ENCODE results near the gene UTP3.
A peak's percentile ranks its signal among the peaks of the same experiment; 100 is the strongest.
"Not testable (repeated sequence)": the region's sequence is repeated elsewhere in the genome, so short reads cannot be mapped to it uniquely, and the experiment has no call there.

UTP3 gene

GRCh38 chr4:70721747-70722146 is 33.4 kb downstream of the UTP3 start, which contains the start of gene RUFY3:
Gene RUFY3, plus strand, starts transcription at chr4:70721964. Its CDS starts 610 bp downstream, at chr4:70722574.
- DNase-seq: no peak

DNA sequence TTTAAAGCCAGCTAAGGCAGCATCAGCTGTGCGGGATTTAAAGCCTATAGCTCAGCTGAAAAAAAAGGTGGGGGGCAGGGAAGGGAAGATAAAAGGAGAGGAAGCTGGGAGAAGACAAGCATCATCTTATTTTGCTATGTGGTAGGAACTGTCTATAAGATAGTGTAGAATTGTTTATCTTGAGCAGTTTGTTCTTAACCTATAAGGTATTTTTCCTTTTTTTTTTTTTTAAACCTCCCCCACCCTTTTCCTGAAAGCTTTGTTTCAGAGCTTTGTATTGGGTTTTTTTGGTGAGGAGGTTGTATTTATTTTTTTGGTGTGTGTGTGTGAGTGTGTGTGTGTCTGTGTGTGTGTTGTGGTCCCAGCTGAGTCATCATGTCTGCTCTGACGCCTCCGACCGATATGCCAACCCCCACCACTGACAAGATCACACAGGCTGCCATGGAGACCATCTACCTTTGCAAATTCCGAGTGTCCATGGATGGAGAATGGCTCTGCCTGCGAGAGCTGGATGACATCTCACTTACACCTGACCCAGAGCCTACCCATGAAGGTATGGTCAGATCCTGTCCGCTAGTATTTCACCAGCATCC is 34.0 kb downstream of the UTP3 start:
- no peak for DNase-seq

DNA sequence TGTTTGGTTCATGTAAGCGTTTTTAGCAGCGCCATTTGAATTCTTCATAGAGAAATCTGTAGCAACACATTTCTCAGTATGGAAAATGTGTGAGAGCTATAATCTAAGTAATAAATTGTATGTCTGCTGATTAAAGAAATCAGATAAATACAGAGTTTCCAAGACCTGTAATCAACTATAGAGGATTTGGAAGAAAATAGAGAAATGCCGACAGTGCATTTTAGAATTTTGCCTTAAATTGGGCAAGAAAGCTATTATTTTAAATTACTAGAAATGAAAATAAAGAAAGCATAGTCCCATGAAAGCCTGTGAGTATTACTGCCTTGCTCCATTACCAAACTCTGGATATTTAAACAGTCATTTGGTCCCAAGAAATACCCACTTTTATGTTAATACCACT is 36.1 kb downstream of the UTP3 start:
- DNase-seq: no peak

- DNase-seq: no peak
Measured at GRCh38 chr4:70725633-70726032, 37.3 kb downstream of the UTP3 start.

GRCh38 chr4:70726515-70726914 is 38.2 kb downstream of the UTP3 start:
- DNase-seq: not testable (repeated sequence)

- no peak for DNase-seq
Measured at GRCh38 chr4:70728091-70728490, 39.8 kb downstream of the UTP3 start.

DNA sequence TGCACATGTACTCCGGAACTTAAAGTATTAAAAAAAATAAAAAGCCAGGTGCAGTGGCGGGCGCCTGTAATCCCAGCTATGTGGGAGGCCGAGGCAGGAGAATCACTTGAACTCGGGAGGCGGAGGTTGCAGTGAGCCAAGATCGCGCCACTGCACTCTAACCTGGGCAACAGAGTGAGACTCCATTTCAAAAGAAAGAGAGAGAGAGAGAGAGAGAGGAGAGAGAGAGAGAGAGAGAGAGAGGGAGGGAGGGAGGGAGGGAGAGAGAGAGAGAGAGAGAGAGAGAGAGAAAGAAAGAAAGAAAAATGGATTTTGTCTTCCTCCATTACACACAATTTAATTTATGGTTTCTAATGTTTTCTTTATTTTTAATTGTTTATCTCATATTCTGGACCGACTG is 44.5 kb downstream of the UTP3 start:
- not testable (repeated sequence) for DNase-seq

DNA sequence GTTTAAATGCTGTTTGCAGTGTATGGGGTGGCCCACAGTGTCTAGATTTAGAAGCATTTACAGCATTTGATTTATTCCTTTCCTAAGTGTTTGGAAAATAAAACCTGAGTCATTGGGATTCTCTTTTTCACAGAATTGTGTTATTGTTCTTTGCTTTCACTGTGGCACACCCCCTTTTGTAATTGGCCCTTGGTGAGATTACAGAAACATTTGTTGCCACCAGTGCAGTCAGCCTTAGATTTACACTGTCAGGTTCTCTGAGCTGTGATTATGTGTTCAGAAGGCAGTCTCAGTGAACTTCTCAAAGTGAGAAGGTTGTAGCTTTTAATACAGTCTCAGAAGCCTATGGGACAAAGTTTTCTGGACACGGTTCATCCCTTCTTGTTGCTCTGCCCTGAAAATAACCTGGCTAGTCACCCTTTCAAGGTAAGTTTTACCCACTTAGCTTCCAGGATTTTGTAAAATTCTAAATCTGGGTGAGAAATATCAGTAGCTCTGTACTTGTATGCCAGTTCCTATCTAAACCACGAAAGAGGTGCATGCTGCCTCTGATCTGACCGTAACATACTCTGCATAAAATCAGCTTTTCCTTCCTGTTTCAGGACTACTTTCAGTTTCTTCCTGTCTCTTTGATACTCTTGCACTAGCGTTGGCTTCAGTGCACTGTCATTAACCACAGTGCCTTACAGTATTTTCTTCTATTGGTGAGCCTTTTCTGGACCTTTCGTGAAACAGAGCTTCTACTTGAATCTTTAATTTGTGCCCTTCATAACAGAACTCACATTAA is 46.0 kb downstream of the UTP3 start:
- peak; percentile 42 for DNase-seq

DNA sequence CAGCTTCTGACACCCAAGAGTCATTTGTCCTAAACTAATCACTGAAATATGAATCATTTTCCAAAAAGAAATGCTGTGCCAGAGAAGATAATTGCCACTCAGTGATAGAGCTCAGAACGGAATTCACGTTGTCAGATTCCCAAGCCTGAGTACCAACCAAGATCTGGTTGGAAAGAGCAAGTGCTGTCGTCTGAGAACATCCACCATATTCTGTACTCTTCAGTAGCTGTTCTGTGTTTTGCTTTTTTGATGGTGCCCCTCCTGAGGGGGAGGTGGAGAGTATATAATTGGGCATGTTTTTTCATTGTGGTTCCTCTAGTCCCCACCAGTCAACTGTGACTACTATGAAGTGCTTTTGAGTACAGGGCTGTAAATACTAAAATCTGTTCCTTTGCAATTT is 46.6 kb downstream of the UTP3 start:
- no peak for DNase-seq

- DNase-seq: peak; percentile 20
Measured at GRCh38 chr4:70735915-70736314, 47.6 kb downstream of the UTP3 start.

DNA sequence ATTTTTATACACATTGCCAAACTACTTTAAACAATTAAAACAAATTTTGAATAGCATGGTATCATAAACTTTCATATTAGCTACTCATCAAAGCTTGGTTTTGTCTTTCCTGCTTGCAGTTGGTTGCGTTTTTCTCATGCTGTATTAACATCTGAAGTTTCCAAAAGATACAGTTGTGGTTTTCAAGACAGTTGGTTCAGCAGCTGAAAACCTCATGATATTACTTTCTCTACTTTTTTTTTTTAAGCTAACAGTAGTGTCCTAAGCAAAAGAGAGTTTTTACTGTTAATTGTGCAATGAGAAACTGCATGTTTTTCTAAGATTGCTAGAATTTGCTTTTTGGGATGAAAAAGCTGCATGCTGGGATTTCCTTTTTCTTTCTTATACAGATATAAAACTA is 48.7 kb downstream of the UTP3 start:
- DNase-seq: no peak

DNA sequence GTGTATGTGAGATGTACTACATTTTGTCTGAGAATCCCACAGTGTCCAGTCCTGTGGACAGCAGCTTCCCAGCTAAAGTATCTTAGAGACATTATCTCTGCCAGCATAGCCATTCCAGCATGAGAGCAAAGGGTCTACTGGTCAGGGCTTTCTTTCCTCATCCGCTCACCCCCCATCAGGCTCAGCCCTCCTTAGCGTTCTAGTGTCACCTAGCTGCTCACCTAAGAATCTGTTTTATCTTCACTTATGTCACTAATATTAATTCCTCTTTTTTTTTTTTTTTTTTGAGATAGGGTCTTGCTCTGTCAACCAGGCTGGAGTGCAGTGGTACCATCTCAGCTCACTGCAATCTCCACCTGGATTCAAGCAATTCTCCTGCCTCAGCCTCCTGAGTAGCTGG is 49.1 kb downstream of the UTP3 start:
- DNase-seq: no peak

DNA sequence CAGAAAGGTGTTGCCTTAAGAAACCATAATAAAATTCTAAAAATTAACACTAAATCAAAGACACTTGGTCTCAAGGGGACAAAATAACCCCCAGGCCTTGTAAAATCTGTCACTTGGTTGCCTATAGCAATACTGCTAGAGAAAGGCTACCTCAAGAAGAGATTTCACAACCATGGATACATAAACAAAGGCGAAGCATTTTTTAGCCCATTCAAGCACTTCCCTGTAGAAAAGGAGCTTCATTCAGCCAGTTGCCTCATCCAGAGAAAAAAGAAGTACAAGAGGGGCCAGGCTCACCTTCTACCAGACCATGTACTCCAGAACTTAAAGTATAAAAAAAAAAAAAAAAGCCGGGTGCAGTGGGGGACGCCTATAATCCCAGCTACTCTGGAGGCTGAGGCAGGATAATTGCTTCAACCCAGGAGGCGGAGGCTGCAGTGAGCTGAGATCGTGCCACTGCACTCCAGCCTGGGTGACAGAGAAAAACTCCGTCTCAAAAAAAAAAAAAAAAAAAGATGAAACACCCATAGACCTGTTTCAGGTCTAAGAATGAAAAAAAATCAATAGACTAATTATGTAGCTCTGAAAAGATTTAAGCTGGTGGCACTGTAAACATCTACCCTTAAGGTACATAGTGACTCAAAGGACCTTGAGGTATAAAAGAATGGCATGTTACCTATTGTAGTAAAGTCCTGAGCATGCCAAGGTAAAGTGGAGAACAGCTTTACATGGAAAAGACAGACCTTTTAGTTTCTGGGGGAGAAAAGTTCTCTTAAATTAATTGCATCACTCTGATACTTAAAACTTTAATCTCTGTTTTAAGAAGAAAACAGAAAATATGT is 51.4 kb downstream of the UTP3 start:
- no peak for DNase-seq
